ENCODE data around the gene GLDC.
"Not testable (repeated sequence)": the region's sequence is repeated elsewhere in the genome, so short reads cannot be mapped to it uniquely, and the experiment has no call there.

Gene GLDC

DNA sequence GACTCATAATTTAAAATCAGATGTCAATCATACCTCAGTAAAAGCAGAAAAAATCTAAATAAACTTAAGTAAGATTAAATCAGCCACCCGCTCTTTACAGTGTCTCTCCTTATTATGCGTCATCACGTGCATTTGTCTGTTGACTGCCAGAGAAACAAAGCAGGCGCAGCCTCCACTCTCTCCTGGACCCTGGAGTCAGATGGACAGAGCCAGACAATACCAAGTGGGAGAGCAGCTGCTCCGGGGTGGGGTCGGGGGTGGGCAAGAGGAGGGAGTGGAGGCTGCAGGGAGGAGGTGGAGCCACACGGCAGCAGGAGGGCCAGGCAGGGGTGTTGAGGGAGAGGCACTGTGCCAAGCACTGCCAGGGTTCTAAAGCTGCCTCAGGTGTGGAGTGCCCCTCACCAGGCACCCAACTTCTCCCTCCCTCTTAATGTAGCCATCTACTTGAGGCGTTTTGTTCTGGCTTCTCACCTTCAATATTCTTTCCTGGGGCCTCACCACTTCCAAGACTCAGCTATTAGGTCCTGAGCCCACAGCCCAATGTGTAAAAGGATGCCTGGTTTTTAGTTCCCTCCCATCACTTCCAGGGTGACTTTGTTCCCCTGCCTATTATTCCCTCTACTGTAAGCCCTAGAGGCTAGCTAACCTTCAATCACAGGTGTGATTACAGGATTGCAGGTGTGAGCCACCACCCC is 96.3 kb downstream of the GLDC start:
- no peak overlapping the region for H3K4me3 ChIP-seq (replicated peaks; ENCODE audit: insufficient read depth, low read length)
- TF ChIP-seq POLR2AphosphoS5 (IDR thresholded peaks at IDR 0.05; ENCODE audit: low read depth): no peak
- TF ChIP-seq, protein P1, sequence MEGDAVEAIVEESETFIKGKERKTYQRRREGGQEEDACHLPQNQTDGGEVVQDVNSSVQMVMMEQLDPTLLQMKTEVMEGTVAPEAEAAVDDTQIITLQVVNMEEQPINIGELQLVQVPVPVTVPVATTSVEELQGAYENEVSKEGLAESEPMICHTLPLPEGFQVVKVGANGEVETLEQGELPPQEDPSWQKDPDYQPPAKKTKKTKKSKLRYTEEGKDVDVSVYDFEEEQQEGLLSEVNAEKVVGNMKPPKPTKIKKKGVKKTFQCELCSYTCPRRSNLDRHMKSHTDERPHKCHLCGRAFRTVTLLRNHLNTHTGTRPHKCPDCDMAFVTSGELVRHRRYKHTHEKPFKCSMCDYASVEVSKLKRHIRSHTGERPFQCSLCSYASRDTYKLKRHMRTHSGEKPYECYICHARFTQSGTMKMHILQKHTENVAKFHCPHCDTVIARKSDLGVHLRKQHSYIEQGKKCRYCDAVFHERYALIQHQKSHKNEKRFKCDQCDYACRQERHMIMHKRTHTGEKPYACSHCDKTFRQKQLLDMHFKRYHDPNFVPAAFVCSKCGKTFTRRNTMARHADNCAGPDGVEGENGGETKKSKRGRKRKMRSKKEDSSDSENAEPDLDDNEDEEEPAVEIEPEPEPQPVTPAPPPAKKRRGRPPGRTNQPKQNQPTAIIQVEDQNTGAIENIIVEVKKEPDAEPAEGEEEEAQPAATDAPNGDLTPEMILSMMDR (IDR thresholded peaks at IDR 0.05; ENCODE audit: insufficient read depth, low read length): no peak
- TF ChIP-seq GABPA (IDR thresholded peaks at IDR 0.05; ENCODE audit: low read depth): no peak
- no peak for TF ChIP-seq SPI1 (IDR thresholded peaks at IDR 0.05; ENCODE audit: borderline replicate concordance, low read depth)
- TF ChIP-seq REST (IDR thresholded peaks at IDR 0.05; ENCODE audit: insufficient replicate concordance, low read depth): no peak
- DNase-seq (ENCODE audit: low read depth in 1 of 2, low spot score in 1 of 2): no peak
- H3K27me3 ChIP-seq (ENCODE audit: insufficient read depth, poor library complexity, severe bottlenecking): no peaks in the 10 kb centered on the region
- no peak overlapping the region for H3K27ac ChIP-seq (replicated peaks)

- Histone ChIP-seq H3K27ac (replicated peaks) (no peak overlapping the region), H3K27me3 (ENCODE audit: insufficient read depth, poor library complexity, severe bottlenecking) (no peaks in the 10 kb centered on the region), H3K4me3 (replicated peaks; ENCODE audit: insufficient read depth, low read length) (no peak overlapping the region)
- no peak for TF ChIP-seq SPI1 (IDR thresholded peaks at IDR 0.05; ENCODE audit: borderline replicate concordance, low read depth)
- TF ChIP-seq, protein P1 (IDR thresholded peaks at IDR 0.05; ENCODE audit: insufficient read depth, low read length): no peak
- TF ChIP-seq POLR2AphosphoS5 (IDR thresholded peaks at IDR 0.05; ENCODE audit: low read depth): no peak
- TF ChIP-seq GABPA (IDR thresholded peaks at IDR 0.05; ENCODE audit: low read depth): no peak
- no peak for TF ChIP-seq REST (IDR thresholded peaks at IDR 0.05; ENCODE audit: insufficient replicate concordance, low read depth)
- DNase-seq (ENCODE audit: low read depth in 1 of 2, low spot score in 1 of 2): no peak
Measured at GRCh38 chr9:6545017-6545691, 100.4 kb downstream of the GLDC start.

DNA sequence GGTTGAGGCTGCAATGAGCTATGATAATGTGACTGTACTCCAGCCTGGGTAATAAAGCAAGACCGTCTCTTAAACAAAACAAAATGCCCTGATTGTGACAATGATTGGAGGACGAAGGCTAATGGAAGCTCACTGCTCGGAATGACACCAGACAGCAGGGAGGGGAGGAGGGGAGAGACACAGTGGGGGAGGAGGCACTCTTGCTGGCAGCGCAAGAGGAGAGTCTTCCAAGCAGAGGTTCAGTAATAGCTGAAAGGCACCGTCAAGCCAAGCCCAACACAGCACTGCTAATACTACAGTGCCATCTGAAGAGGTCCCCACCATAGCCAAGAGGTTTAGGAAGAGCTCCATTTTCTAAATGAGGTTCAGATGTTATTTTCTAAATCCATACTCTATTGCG is 102.3 kb downstream of the GLDC start:
- DNase-seq (ENCODE audit: low read depth in 1 of 2, low spot score in 1 of 2): no peak
- Histone ChIP-seq H3K27me3 (ENCODE audit: insufficient read depth, poor library complexity, severe bottlenecking) (no peaks in the 10 kb centered on the region), H3K27ac (replicated peaks) (no peak overlapping the region), H3K4me3 (replicated peaks; ENCODE audit: insufficient read depth, low read length) (no peak overlapping the region)
- TF ChIP-seq, protein P1 (IDR thresholded peaks at IDR 0.05; ENCODE audit: insufficient read depth, low read length): no peak
- TF ChIP-seq GABPA (IDR thresholded peaks at IDR 0.05; ENCODE audit: low read depth) (no peak), REST (IDR thresholded peaks at IDR 0.05; ENCODE audit: insufficient replicate concordance, low read depth) (no peak), SPI1 (IDR thresholded peaks at IDR 0.05; ENCODE audit: borderline replicate concordance, low read depth) (no peak), POLR2AphosphoS5 (IDR thresholded peaks at IDR 0.05; ENCODE audit: low read depth) (no peak)

DNA sequence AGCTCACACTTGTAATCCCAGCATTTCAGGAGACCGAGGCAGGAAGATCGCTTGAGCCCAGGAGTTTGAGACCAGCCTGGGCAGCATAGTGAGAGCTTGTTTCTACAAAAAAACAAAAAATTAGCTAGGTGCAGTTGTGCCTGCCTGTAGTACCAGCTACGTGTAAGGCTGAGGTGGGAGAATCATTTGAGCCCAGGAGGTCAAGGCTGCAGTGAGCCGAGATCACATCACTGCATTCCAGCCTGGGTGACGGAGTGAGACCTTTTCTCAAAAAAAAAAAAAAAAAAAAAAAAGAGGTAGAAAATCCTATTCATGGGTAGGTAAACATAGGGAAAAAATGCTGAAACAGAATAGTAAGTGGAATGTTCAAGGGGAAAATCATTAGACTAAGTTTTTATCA is 102.9 kb downstream of the GLDC start:
- DNase-seq (ENCODE audit: low read depth in 1 of 2, low spot score in 1 of 2); H3K27ac ChIP-seq (replicated peaks); H3K27me3 ChIP-seq (ENCODE audit: insufficient read depth, poor library complexity, severe bottlenecking); H3K4me3 ChIP-seq (replicated peaks; ENCODE audit: insufficient read depth, low read length): not testable (repeated sequence)
